ENCODE measurements around the gene SPART.

SPART gene

DNA sequence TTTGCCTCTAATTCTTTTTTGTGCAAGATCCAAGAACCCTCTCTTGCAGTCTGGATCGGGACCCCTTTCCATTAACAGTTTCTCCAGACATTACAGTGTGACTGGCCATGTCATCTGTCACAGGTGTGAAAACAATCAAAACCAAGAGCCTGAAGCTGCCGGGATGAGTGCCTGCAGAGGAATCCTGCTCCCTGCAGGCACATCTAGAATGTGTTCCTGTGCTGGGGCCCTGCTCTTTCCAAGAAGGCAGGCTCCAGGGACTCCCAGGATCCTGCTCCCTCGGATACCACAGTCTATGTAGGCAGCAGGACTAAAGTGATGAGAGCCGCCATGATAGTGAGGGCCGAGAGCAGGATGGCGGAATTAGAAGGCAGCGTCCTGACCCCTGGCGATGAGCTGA lies 87.4 kb downstream of the SPART start:
- Histone ChIP-seq H3K27me3 (ENCODE audit: control insufficient read depth, insufficient read depth, low read length) (no peaks in the 10 kb centered on the region), H3K9ac (ENCODE audit: low read length) (no peak overlapping the region), H3K27ac (ENCODE audit: low read depth, low read length) (no peak overlapping the region), H3K4me1 (ENCODE audit: control insufficient read depth, insufficient read depth, low read length) (no peaks in the 10 kb centered on the region), H3K36me3 (ENCODE audit: control insufficient read depth, insufficient read depth, low read length) (no peaks in the 10 kb centered on the region), H3K4me3 (ENCODE audit: low read length) (no peak overlapping the region)

All from rectal smooth muscle tissue (tissue), 1 donor.